PC-3 (cell line): ENCODE measurements around the gene SSMEM1. TPM values are rescaled to one million over a fixed set of nuclear protein-coding genes. Genes with fewer than 3 reads are reported as not detected.
A peak's percentile ranks its signal among the peaks of the same experiment; 100 is the strongest.
"Not testable (repeated sequence)": the region's sequence is repeated elsewhere in the genome, so short reads cannot be mapped to it uniquely, and the experiment has no call there.

Source experiments
- ATAC-seq: fragments of 200-7000 bp; cut with Tn5 transposase; 2 replicates; pipeline ENCODE4 v1.9.1; 2020; ENCODE audit warnings: mild to moderate bottlenecking, moderate library complexity
- BruUV-seq: library from RNA; stranded (reverse); fragments of 400-500 nt; replicated peaks from 2 replicates; lab custom pipeline; 2021; lab: Mats Ljungman, UMichigan
- CTCF ChIA-PET: fragments of 300-600 bp; sonication (Branson Sonifier 250); formaldehyde crosslinking; loops from one replicate; lab custom pipeline; 2022; ENCODE audit warnings: antibody characterized with exemption; lab: Charles Lee
- POLR2A ChIA-PET: fragments of 300-600 bp; sonication (Branson Sonifier 250); formaldehyde crosslinking; loops from one replicate; lab custom pipeline; 2022; ENCODE audit warnings: antibody characterized with exemption; ENCODE audit not compliant: unreplicated experiment; lab: Charles Lee
- DNase-seq: peaks from one replicate; pipeline ENCODE4 v3.0.0-alpha.2; 2015
- H2AFZ ChIP-seq: fragments of 300-600 bp; sonication (generic); 2 replicates; pipeline ENCODE4 v1.6.0; 2016; ENCODE audit warnings: antibody characterized with exemption, low read length
- H3F3A ChIP-seq: fragments of 300-600 bp; sonication (generic); one replicate; pipeline ENCODE4 v1.6.0; 2017; ENCODE audit warnings: antibody characterized with exemption, low read length, control low read depth, mild to moderate bottlenecking; ENCODE audit not compliant: unreplicated experiment
- H3K27ac ChIP-seq: fragments of 300-600 bp; sonication (generic); 2 replicates; pipeline ENCODE4 v1.5.1; 2016; ENCODE audit warnings: mild to moderate bottlenecking, low read length
- H3K27me3 ChIP-seq: fragments of 300-600 bp; sonication (generic); 2 replicates; pipeline ENCODE4 v1.6.1; 2016; ENCODE audit warnings: low read length, mixed read lengths
- H3K36me3 ChIP-seq: fragments of 300-600 bp; sonication (generic); 2 replicates; pipeline ENCODE4 v1.6.1; 2016; ENCODE audit warnings: low read depth, mixed run types, low read length, mixed read lengths
- H3K4me1 ChIP-seq: fragments of 300-600 bp; sonication (generic); 2 replicates; pipeline ENCODE4 v1.5.1; 2016; ENCODE audit warnings: low read length; ENCODE audit not compliant: insufficient read depth
- H3K4me2 ChIP-seq: fragments of 300-600 bp; sonication (generic); 2 replicates; pipeline ENCODE4 v1.6.0; 2016; ENCODE audit warnings: low read length
- H3K4me3 ChIP-seq: fragments of 300-600 bp; sonication (generic); 2 replicates; pipeline ENCODE4 v1.5.1; 2016; ENCODE audit warnings: mild to moderate bottlenecking, low read length, mixed read lengths
- H3K79me2 ChIP-seq: fragments of 300-600 bp; sonication (generic); 2 replicates; pipeline ENCODE4 v1.6.1; 2017; ENCODE audit warnings: low read length, mixed read lengths
- H3K9ac ChIP-seq: fragments of 300-600 bp; sonication (generic); 2 replicates; pipeline ENCODE4 v1.6.0; 2016; ENCODE audit warnings: mild to moderate bottlenecking, low read length
- H3K9me2 ChIP-seq: fragments of 300-600 bp; sonication (generic); replicated peaks from 2 replicates; pipeline ENCODE4 v1.6.1; 2016; ENCODE audit warnings: mixed run types, low read length, mixed read lengths
- H3K9me3 ChIP-seq: fragments of 300-600 bp; sonication (generic); 2 replicates; pipeline ENCODE4 v1.6.1; 2016; ENCODE audit warnings: low read length, mixed read lengths
- H4K20me1 ChIP-seq: fragments of 300-600 bp; sonication (generic); 2 replicates; pipeline ENCODE4 v1.6.1; 2016; ENCODE audit warnings: low read length, mixed read lengths
- EZH2 ChIP-seq: fragments of 300-600 bp; sonication (generic); IDR thresholded peaks from one replicate; pipeline ENCODE4 v1.6.1; 2017; ENCODE audit warnings: antibody characterized with exemption, mild to moderate bottlenecking, low read length; ENCODE audit not compliant: unreplicated experiment
- EZH2phosphoT487 ChIP-seq: fragments of 300-600 bp; sonication (generic); IDR thresholded peaks from 2 replicates; pipeline ENCODE4 v1.6.1; 2018; ENCODE audit warnings: mild to moderate bottlenecking, antibody characterized with exemption, low read length, borderline replicate concordance
- intact Hi-C: fragments of 100-400 bp; cut with micrococcal nuclease; formaldehyde crosslinking; loops from 2 replicates; pipeline ENCODE4 v1.9.0; 2023
- total RNA-seq: library from RNA; depleted of rRNA; stranded (reverse); fragments of >200 nt; gene quantifications from 2 replicates; pipeline ENCODE4 v1.2.3, GENCODE V29; 2014
- TF ChIP-seq, protein P1 (sequence below): fragments of 300-600 bp; sonication (generic); conservative IDR thresholded peaks from 2 replicates; pipeline ENCODE4 v1.5.1; 2017; ENCODE audit warnings: antibody characterized with exemption, low read depth, mild to moderate bottlenecking, low read length

The SSMEM1 gene
- total RNA-seq, 1 experiment from 2014 or later, result not detected

GRCh38 chr7:130240240-130240639 is 32.6 kb downstream of the SSMEM1 start:
- H4K20me1 ChIP-seq, result no peaks in the 10 kb centered on the region
- H3K79me2 ChIP-seq, result no peaks in the 10 kb centered on the region
- TF ChIP-seq, protein P1, sequence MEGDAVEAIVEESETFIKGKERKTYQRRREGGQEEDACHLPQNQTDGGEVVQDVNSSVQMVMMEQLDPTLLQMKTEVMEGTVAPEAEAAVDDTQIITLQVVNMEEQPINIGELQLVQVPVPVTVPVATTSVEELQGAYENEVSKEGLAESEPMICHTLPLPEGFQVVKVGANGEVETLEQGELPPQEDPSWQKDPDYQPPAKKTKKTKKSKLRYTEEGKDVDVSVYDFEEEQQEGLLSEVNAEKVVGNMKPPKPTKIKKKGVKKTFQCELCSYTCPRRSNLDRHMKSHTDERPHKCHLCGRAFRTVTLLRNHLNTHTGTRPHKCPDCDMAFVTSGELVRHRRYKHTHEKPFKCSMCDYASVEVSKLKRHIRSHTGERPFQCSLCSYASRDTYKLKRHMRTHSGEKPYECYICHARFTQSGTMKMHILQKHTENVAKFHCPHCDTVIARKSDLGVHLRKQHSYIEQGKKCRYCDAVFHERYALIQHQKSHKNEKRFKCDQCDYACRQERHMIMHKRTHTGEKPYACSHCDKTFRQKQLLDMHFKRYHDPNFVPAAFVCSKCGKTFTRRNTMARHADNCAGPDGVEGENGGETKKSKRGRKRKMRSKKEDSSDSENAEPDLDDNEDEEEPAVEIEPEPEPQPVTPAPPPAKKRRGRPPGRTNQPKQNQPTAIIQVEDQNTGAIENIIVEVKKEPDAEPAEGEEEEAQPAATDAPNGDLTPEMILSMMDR, result no peak
- no peak for TF ChIP-seq EZH2phosphoT487
- no peak for TF ChIP-seq EZH2
- no peak overlapping the region for H3K4me3 ChIP-seq
- CTCF ChIA-PET, result no interaction called here
- ATAC-seq (no peak), DNase-seq (no peak)
- H3K27me3 ChIP-seq, result no peaks in the 10 kb centered on the region
- intact Hi-C loops, result loop anchor here (5.0 to 10.0 kb wide), 4 partner anchors 52 to 592 kb away; partner anchors contain the start of gene CPA4
- no peaks in the 10 kb centered on the region for H3F3A ChIP-seq
- H3K4me1 ChIP-seq, result peaks cover 10% of the 10 kb centered on the region; the same call in 1 of the 2 replicates
- H3K27ac ChIP-seq, result no peak overlapping the region
- no peaks in the 10 kb centered on the region for H3K36me3 ChIP-seq
- no peak overlapping the region for H3K4me2 ChIP-seq
- no peaks in the 10 kb centered on the region for H3K9me3 ChIP-seq
- no peak overlapping the region for H3K9ac ChIP-seq
- POLR2A ChIA-PET, result no interaction called here
- no TSS peak for BruUV-seq
- H2AFZ ChIP-seq, result no peak overlapping the region
- no peaks in the 10 kb centered on the region for H3K9me2 ChIP-seq

DNA sequence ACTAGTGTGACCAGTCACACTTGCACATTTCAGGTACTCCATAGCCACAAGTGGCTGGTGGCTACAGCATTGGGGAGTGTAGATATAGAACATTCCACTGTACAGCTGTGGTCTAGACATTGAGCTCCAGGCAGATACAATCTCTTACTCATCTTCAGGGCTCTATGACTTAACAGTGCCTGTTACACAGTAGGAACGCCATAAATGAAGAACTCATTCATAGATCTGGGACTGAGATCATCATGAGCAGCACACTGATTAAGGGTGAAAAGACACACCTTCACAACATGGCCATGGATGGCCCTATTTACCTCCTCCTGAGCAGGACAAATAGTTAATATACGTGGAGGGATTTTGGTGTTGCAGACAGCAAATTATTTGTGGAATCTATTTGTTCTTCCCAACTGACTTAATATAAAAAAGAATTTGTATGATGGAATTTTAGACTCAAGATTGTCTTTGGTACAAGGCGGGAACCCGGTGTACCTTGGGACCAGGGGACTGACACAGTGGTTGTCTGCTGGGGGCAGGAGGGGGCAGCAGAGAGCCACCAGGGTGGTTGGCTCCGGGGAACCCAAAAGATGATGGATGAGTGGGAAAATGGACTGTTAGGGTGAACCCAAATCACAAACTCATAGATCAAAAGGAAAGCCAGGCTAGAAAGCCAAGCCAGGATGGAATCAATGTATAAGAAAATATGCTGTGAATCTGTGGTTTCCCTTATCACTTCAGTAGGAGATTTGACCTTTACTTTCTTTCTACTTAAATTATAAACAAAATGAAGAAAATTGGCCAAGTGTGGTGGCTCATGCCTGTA is 34.7 kb downstream of the SSMEM1 start:
- H3K4me3 ChIP-seq, result no peak overlapping the region
- ChIA-PET POLR2A (no interaction called here), CTCF (interaction anchor here (0.5 to 0.6 kb wide), 2 partner anchors 260 to 481 kb away, joined by 3 to 4 read pairs; no protein-coding TSS in a partner anchor)
- no peaks in the 10 kb centered on the region for H3K79me2 ChIP-seq
- H3K27me3 ChIP-seq, result no peaks in the 10 kb centered on the region
- peak overlapping the region; percentile 51; the same call in 1 of the 2 replicates for H2AFZ ChIP-seq
- H3K9ac ChIP-seq, result no peak overlapping the region
- H3K9me3 ChIP-seq, result no peaks in the 10 kb centered on the region
- TF ChIP-seq, protein P1, result peak; percentile 93
- TF ChIP-seq EZH2, result no peak
- intact Hi-C loops, result loop anchor here (1.0 to 10.0 kb wide), 8 partner anchors 50 to 590 kb away; partner anchors contain the start of gene CPA4
- H3K36me3 ChIP-seq, result no peaks in the 10 kb centered on the region
- H4K20me1 ChIP-seq, result no peaks in the 10 kb centered on the region
- peak; percentile 95 for ATAC-seq
- BruUV-seq, result no TSS peak
- no peaks in the 10 kb centered on the region for H3F3A ChIP-seq
- no peak overlapping the region for H3K27ac ChIP-seq
- DNase-seq, result peak; percentile 60
- H3K4me2 ChIP-seq, result no peak overlapping the region
- H3K9me2 ChIP-seq, result no peaks in the 10 kb centered on the region
- peaks cover 10% of the 10 kb centered on the region; the same call in 1 of the 2 replicates for H3K4me1 ChIP-seq

GRCh38 chr7:130243486-130243885 is 35.8 kb downstream of the SSMEM1 start:
- H3K9me2 ChIP-seq, H3K36me3 ChIP-seq, H3K4me2 ChIP-seq, H2AFZ ChIP-seq, H3K27me3 ChIP-seq, H3F3A ChIP-seq, BruUV-seq, ATAC-seq, H3K9ac ChIP-seq, H3K4me3 ChIP-seq, H3K27ac ChIP-seq, H4K20me1 ChIP-seq, H3K79me2 ChIP-seq, H3K9me3 ChIP-seq: not testable (repeated sequence)
- POLR2A ChIA-PET, result interaction anchor here (0.6 kb wide), 1 partner anchor 259 kb away, joined by 8 read pairs; no protein-coding TSS in a partner anchor
- intact Hi-C loops, result loop anchor here (2.0 to 10.0 kb wide), 6 partner anchors 49 to 589 kb away; partner anchors contain the start of gene CPA4
- peak; percentile 15 for DNase-seq
- CTCF ChIA-PET, result interaction anchor here (0.7 kb wide), 1 partner anchor 589 kb away, joined by 3 read pairs; no protein-coding TSS in a partner anchor
- H3K4me1 ChIP-seq, result peaks cover 10% of the 10 kb centered on the region; the same call in 1 of the 2 replicates

- H3K9me3 ChIP-seq, H3K4me3 ChIP-seq, H3K27ac ChIP-seq, H3K27me3 ChIP-seq, H3K79me2 ChIP-seq, POLR2A ChIA-PET, ATAC-seq, H3K4me2 ChIP-seq, BruUV-seq, H2AFZ ChIP-seq, H4K20me1 ChIP-seq, H3K9ac ChIP-seq, H3F3A ChIP-seq, CTCF ChIA-PET, H3K9me2 ChIP-seq, DNase-seq, H3K36me3 ChIP-seq: not testable (repeated sequence)
- peaks cover 10% of the 10 kb centered on the region; the same call in 1 of the 2 replicates for H3K4me1 ChIP-seq
- intact Hi-C loops, result loop anchor here (10.0 kb wide), 2 partner anchors 178 to 478 kb away; no protein-coding TSS in a partner anchor
Observed at GRCh38 chr7:130246491-130246890, 38.8 kb downstream of the SSMEM1 start.
